Activated T-cell treated with anti-CD3 and anti-CD28 coated beads, Interleukin-2, amount 50 U/mL, for 4 hours (primary cell): ENCODE results near the gene GCC1. TPM values are rescaled to one million over a fixed set of nuclear protein-coding genes. Genes with fewer than 3 reads are reported as not detected.
A peak's percentile ranks its signal among the peaks of the same experiment; 100 is the strongest.

Source experiments
- ATAC-seq, 2 donors: fragments of 200-7000 bp; cut with Tn5 transposase; one replicate each; pipeline ENCODE4 v1.10.0; 2021
- DNase-seq: peaks from one replicate; pipeline ENCODE4 v3.0.0-alpha.2; 2020
- H3K27me3 Mint-ChIP-seq: one replicate; pipeline ENCODE4 v1.8.0; 2021; ENCODE audit warnings: low read depth, mixed read lengths
- H3K36me3 Mint-ChIP-seq: one replicate; pipeline ENCODE4 v1.8.0; 2022; ENCODE audit warnings: mixed read lengths; ENCODE audit not compliant: insufficient read depth
- H3K4me1 Mint-ChIP-seq: one replicate; pipeline ENCODE4 v1.8.0; 2021; ENCODE audit warnings: low read depth, mixed read lengths
- H3K4me3 Mint-ChIP-seq: one replicate; pipeline ENCODE4 v1.8.0; 2021; ENCODE audit warnings: mild to moderate bottlenecking, moderate library complexity, mixed read lengths
- H3K9me3 Mint-ChIP-seq: one replicate; pipeline ENCODE4 v1.8.0; 2021; ENCODE audit warnings: mixed read lengths
- total RNA-seq, 3 donors: library from RNA; stranded (reverse); gene quantifications; one replicate each; pipeline ENCODE4 v1.2.1, GENCODE V29; 2021

The GCC1 gene
- total RNA-seq, 3 donors from 2014 or later: 16.2 to 19.1 (median 18.5) TPM

GRCh38 chr7:127600885-127601284 lies 15.5 kb upstream of the GCC1 start:
- Mint-ChIP-seq H3K4me1 (no peaks in the 10 kb centered on the region), H3K4me3 (no peak overlapping the region), H3K9me3 (no peaks in the 10 kb centered on the region), H3K36me3 (peaks cover 3% of the 10 kb centered on the region), H3K27me3 (no peaks in the 10 kb centered on the region)
- DNase-seq (no peak), ATAC-seq (no peak)

- H3K4me3 Mint-ChIP-seq: no peak overlapping the region
- no peaks in the 10 kb centered on the region for H3K9me3 Mint-ChIP-seq
- peaks cover 3% of the 10 kb centered on the region for H3K36me3 Mint-ChIP-seq
- DNase-seq: no peak
- no peaks in the 10 kb centered on the region for H3K27me3 Mint-ChIP-seq
- no peak for ATAC-seq
- H3K4me1 Mint-ChIP-seq: no peaks in the 10 kb centered on the region
Observed at GRCh38 chr7:127598318-127598717, 12.9 kb upstream of the GCC1 start.

GRCh38 chr7:127595737-127596136 lies 10.3 kb upstream of the GCC1 start:
- Mint-ChIP-seq H3K4me3 (no peak overlapping the region), H3K4me1 (peaks cover 4% of the 10 kb centered on the region)

GRCh38 chr7:127594490-127594889 lies 9.1 kb upstream of the GCC1 start:
- peaks cover 10% of the 10 kb centered on the region for H3K4me1 Mint-ChIP-seq
- H3K4me3 Mint-ChIP-seq: no peak overlapping the region
- H3K36me3 Mint-ChIP-seq: peaks cover 13% of the 10 kb centered on the region
- no peak for ATAC-seq
- no peaks in the 10 kb centered on the region for H3K9me3 Mint-ChIP-seq
- no peaks in the 10 kb centered on the region for H3K27me3 Mint-ChIP-seq
- DNase-seq: no peak

More at GRCh38 chr7:127595737-127596136, 10.3 kb upstream of the GCC1 start:
- peaks cover 11% of the 10 kb centered on the region for H3K36me3 Mint-ChIP-seq
- DNase-seq: no peak
- H3K9me3 Mint-ChIP-seq: no peaks in the 10 kb centered on the region
- H3K27me3 Mint-ChIP-seq: no peaks in the 10 kb centered on the region
- ATAC-seq: no peak

GRCh38 chr7:127592550-127592949 lies 7.2 kb upstream of the GCC1 start:
- no peaks in the 10 kb centered on the region for H3K27me3 Mint-ChIP-seq
- peaks cover 13% of the 10 kb centered on the region for H3K36me3 Mint-ChIP-seq
- DNase-seq (no peak), ATAC-seq (no peak)
- H3K4me1 Mint-ChIP-seq: peaks cover 19% of the 10 kb centered on the region
- no peak overlapping the region for H3K4me3 Mint-ChIP-seq
- H3K9me3 Mint-ChIP-seq: no peaks in the 10 kb centered on the region

GRCh38 chr7:127591591-127591990 lies 6.2 kb upstream of the GCC1 start:
- Mint-ChIP-seq H3K4me1 (peaks cover 26% of the 10 kb centered on the region), H3K36me3 (peaks cover 13% of the 10 kb centered on the region), H3K9me3 (no peaks in the 10 kb centered on the region), H3K4me3 (no peak overlapping the region), H3K27me3 (no peaks in the 10 kb centered on the region)
- DNase-seq: no peak
- no peak for ATAC-seq

- H3K27me3 Mint-ChIP-seq: no peaks in the 10 kb centered on the region
- peaks cover 30% of the 10 kb centered on the region for H3K4me1 Mint-ChIP-seq
- ATAC-seq (no peak), DNase-seq (no peak)
- H3K36me3 Mint-ChIP-seq: peaks cover 13% of the 10 kb centered on the region
- no peak overlapping the region for H3K4me3 Mint-ChIP-seq
- no peaks in the 10 kb centered on the region for H3K9me3 Mint-ChIP-seq
Observed at GRCh38 chr7:127591189-127591588, 5.8 kb upstream of the GCC1 start.

GRCh38 chr7:127589896-127590295 lies 4.5 kb upstream of the GCC1 start:
- Mint-ChIP-seq H3K36me3 (peaks cover 13% of the 10 kb centered on the region), H3K4me1 (peaks cover 35% of the 10 kb centered on the region), H3K27me3 (no peaks in the 10 kb centered on the region), H3K9me3 (no peaks in the 10 kb centered on the region), H3K4me3 (peak overlapping the region; percentile 93)
- ATAC-seq (no peak), DNase-seq (no peak)

- Mint-ChIP-seq H3K27me3 (no peaks in the 10 kb centered on the region), H3K4me3 (peak overlapping the region; percentile 93), H3K4me1 (peaks cover 45% of the 10 kb centered on the region), H3K36me3 (peaks cover 13% of the 10 kb centered on the region), H3K9me3 (no peaks in the 10 kb centered on the region)
- DNase-seq (peak; percentile 17), ATAC-seq (peak; percentile 34 to 37)
Observed at GRCh38 chr7:127588697-127589482, 3.5 kb upstream of the GCC1 start.

- H3K36me3 Mint-ChIP-seq: peaks cover 14% of the 10 kb centered on the region
- peak; percentile 89 for DNase-seq
- peak within 1 kb of the TSS; percentile 93 for H3K4me3 Mint-ChIP-seq
- H3K9me3 Mint-ChIP-seq: no peaks in the 10 kb centered on the region
- no peaks in the 10 kb centered on the region for H3K27me3 Mint-ChIP-seq
- peak; percentile 79 to 80 for ATAC-seq
- peaks cover 52% of the 10 kb centered on the region for H3K4me1 Mint-ChIP-seq
Observed at GRCh38 chr7:127588019-127588696, 2.8 kb upstream of the GCC1 start, which contains the start of gene ARF5. TSS of gene ARF5 (plus strand) at chr7:127588411. CDS start at chr7:127588499, 88 bp downstream.

GRCh38 chr7:127587663-127588018 lies 2.2 kb upstream of the GCC1 start:
- Mint-ChIP-seq H3K27me3 (no peaks in the 10 kb centered on the region), H3K4me3 (peak overlapping the region; percentile 92), H3K36me3 (peaks cover 19% of the 10 kb centered on the region), H3K4me1 (peaks cover 57% of the 10 kb centered on the region), H3K9me3 (no peaks in the 10 kb centered on the region)
- DNase-seq (no peak), ATAC-seq (no peak)

GRCh38 chr7:127586346-127586745 lies 950 bp upstream of the GCC1 start:
- Mint-ChIP-seq H3K4me3 (peak overlapping the region; percentile 92), H3K36me3 (peaks cover 22% of the 10 kb centered on the region), H3K9me3 (no peaks in the 10 kb centered on the region), H3K4me1 (peaks cover 66% of the 10 kb centered on the region), H3K27me3 (no peaks in the 10 kb centered on the region)
- ATAC-seq: no peak
- DNase-seq: no peak

GRCh38 chr7:127584648-127585043 lies 750 bp downstream of the GCC1 start:
- H3K36me3 Mint-ChIP-seq: peaks cover 23% of the 10 kb centered on the region
- DNase-seq (no peak), ATAC-seq (no peak)
- peak overlapping the region; percentile 92 for H3K4me3 Mint-ChIP-seq
- no peaks in the 10 kb centered on the region for H3K9me3 Mint-ChIP-seq
- peaks cover 76% of the 10 kb centered on the region for H3K4me1 Mint-ChIP-seq
- no peaks in the 10 kb centered on the region for H3K27me3 Mint-ChIP-seq

- Mint-ChIP-seq H3K36me3 (peaks cover 36% of the 10 kb centered on the region), H3K27me3 (no peaks in the 10 kb centered on the region), H3K4me1 (peaks cover 67% of the 10 kb centered on the region), H3K4me3 (no peak overlapping the region), H3K9me3 (no peaks in the 10 kb centered on the region)
- no peak for DNase-seq
- ATAC-seq: no peak
Observed at GRCh38 chr7:127582361-127582760, 3.0 kb downstream of the GCC1 start.

GRCh38 chr7:127581716-127582115 lies 3.7 kb downstream of the GCC1 start:
- Mint-ChIP-seq H3K9me3 (no peaks in the 10 kb centered on the region), H3K27me3 (no peaks in the 10 kb centered on the region), H3K4me3 (no peak overlapping the region), H3K36me3 (peaks cover 38% of the 10 kb centered on the region), H3K4me1 (peaks cover 65% of the 10 kb centered on the region)
- ATAC-seq: no peak
- DNase-seq: no peak
